SK-N-SH treated with all-trans-retinoic acid at 6 μM for 48 hours (cell line): ENCODE data around the gene DTD1.
A peak's percentile ranks its signal among the peaks of the same experiment; 100 is the strongest.

ENCODE experiments used
- ATAC-seq: fragments of 200-7000 bp; cut with Tn5 transposase; 3 replicates; pipeline ENCODE4 v1.9.1; 2020; ENCODE audit warnings: mild to moderate bottlenecking, moderate library complexity
- ARNTL ChIP-seq: fragments of 450-650 bp; formaldehyde crosslinking; IDR thresholded peaks from 2 replicates; pipeline ENCODE4 v1.5.0; 2020; ENCODE audit warnings: low read depth, mild to moderate bottlenecking, moderate library complexity, borderline replicate concordance
- BACH2 ChIP-seq: fragments of 250-450 bp; sonication (Bioruptor Pico); IDR thresholded peaks from 2 replicates; pipeline ENCODE4 v1.9.0; 2021; ENCODE audit warnings: mild to moderate bottlenecking, borderline replicate concordance
- CREB5 ChIP-seq: fragments of 250-450 bp; sonication (Bioruptor Pico); IDR thresholded peaks from 2 replicates; pipeline ENCODE4 v1.5.1; 2020; ENCODE audit warnings: low read depth, mild to moderate bottlenecking, moderate library complexity
- CSDC2 ChIP-seq: fragments of 250-450 bp; sonication (Bioruptor Pico); IDR thresholded peaks from 2 replicates; pipeline ENCODE4 v1.5.0; 2020; ENCODE audit warnings: mild to moderate bottlenecking, moderate library complexity
- CSRNP3 ChIP-seq: fragments of 250-450 bp; sonication (Bioruptor Pico); IDR thresholded peaks from 2 replicates; pipeline ENCODE4 v1.5.1; 2021; ENCODE audit warnings: mild to moderate bottlenecking, moderate library complexity
- GLIS3 ChIP-seq: fragments of 250-450 bp; sonication (Bioruptor Pico); IDR thresholded peaks from 2 replicates; pipeline ENCODE4 v1.5.0; 2020; ENCODE audit warnings: mild to moderate bottlenecking, moderate library complexity
- ISL1 ChIP-seq: fragments of 250-450 bp; sonication (Bioruptor Pico); IDR thresholded peaks from 2 replicates; pipeline ENCODE4 v2.1.2; 2022; ENCODE audit warnings: mild to moderate bottlenecking, moderate library complexity
- OSR1 ChIP-seq: fragments of 250-450 bp; sonication (Bioruptor Pico); IDR thresholded peaks from 2 replicates; pipeline ENCODE4 v1.8.0; 2022; ENCODE audit warnings: moderate library complexity, mild to moderate bottlenecking, inconsistent platforms
- PATZ1 ChIP-seq: fragments of 250-450 bp; sonication (Bioruptor Pico); IDR thresholded peaks from 2 replicates; pipeline ENCODE4 v1.8.0; 2020; ENCODE audit warnings: mild to moderate bottlenecking, moderate library complexity, borderline replicate concordance
- POU6F1 ChIP-seq: fragments of 250-450 bp; sonication (Bioruptor Pico); IDR thresholded peaks from 2 replicates; pipeline ENCODE4 v1.8.0; 2021; ENCODE audit warnings: low read depth, mild to moderate bottlenecking, moderate library complexity, borderline replicate concordance
- PPARA ChIP-seq: fragments of 250-450 bp; sonication (Bioruptor Pico); IDR thresholded peaks from 2 replicates; pipeline ENCODE4 v1.5.0; 2020; ENCODE audit warnings: mild to moderate bottlenecking, borderline replicate concordance
- RARB ChIP-seq: fragments of 250-450 bp; sonication (Bioruptor Pico); IDR thresholded peaks from 2 replicates; pipeline ENCODE4 v1.8.0; 2021; ENCODE audit warnings: mild to moderate bottlenecking, moderate library complexity
- SNAI2 ChIP-seq: fragments of 250-450 bp; sonication (Bioruptor Pico); IDR thresholded peaks from 2 replicates; pipeline ENCODE4 v1.5.0; 2020; ENCODE audit warnings: mild to moderate bottlenecking, moderate library complexity
- TOX ChIP-seq: fragments of 250-450 bp; sonication (Bioruptor Pico); IDR thresholded peaks from 2 replicates; pipeline ENCODE4 v1.8.0; 2021; ENCODE audit warnings: mild to moderate bottlenecking, moderate library complexity, borderline replicate concordance
- ZC3H10 ChIP-seq: fragments of 250-450 bp; sonication (Bioruptor Pico); IDR thresholded peaks from 2 replicates; pipeline ENCODE4 v1.5.1; 2021; ENCODE audit warnings: mild to moderate bottlenecking, moderate library complexity
- ZFP3 ChIP-seq: fragments of 250-450 bp; sonication (Bioruptor Pico); IDR thresholded peaks from 2 replicates; pipeline ENCODE4 v1.5.0; 2020; ENCODE audit warnings: mild to moderate bottlenecking, moderate library complexity
- ZFP30 ChIP-seq: fragments of 450-650 bp; formaldehyde crosslinking; IDR thresholded peaks from 2 replicates; pipeline ENCODE4 v1.5.0; 2022; ENCODE audit warnings: mild to moderate bottlenecking, moderate library complexity
- ZNF565 ChIP-seq: fragments of 450-650 bp; formaldehyde crosslinking; conservative IDR thresholded peaks from 2 replicates; pipeline ENCODE4 v1.5.0; 2020; ENCODE audit warnings: low read depth, mild to moderate bottlenecking, moderate library complexity
- ZNF70 ChIP-seq: fragments of 450-650 bp; formaldehyde crosslinking; IDR thresholded peaks from 2 replicates; pipeline ENCODE4 v1.5.0; 2020; ENCODE audit warnings: mild to moderate bottlenecking, moderate library complexity
- ZNF8 ChIP-seq: fragments of 450-650 bp; formaldehyde crosslinking; IDR thresholded peaks from 2 replicates; pipeline ENCODE4 v1.5.0; 2020; ENCODE audit warnings: mild to moderate bottlenecking, moderate library complexity

DTD1 gene

GRCh38 chr20:18672834-18673233 is 85.0 kb downstream of the DTD1 start:
- TF ChIP-seq GLIS3 (CRISPR knock-in tag) (no peak), CSRNP3 (no peak), OSR1 (CRISPR knock-in tag) (no peak), TOX (CRISPR knock-in tag) (no peak), ZNF8 (no peak), ZFP3 (no peak), ZC3H10 (CRISPR knock-in tag) (no peak), POU6F1 (CRISPR knock-in tag) (no peak), RARB (CRISPR knock-in tag) (no peak), SNAI2 (CRISPR knock-in tag) (no peak)
- no peak for ATAC-seq

- ATAC-seq, result no peak
- TF ChIP-seq BACH2 (CRISPR knock-in tag) (no peak), ISL1 (no peak), PPARA (no peak)
These were observed 88.5 kb downstream of the DTD1 start for GRCh38 chr20:18676396-18676795.

GRCh38 chr20:18677126-18677525 is 89.3 kb downstream of the DTD1 start:
- ATAC-seq, result no peak

GRCh38 chr20:18678549-18679419 is 90.9 kb downstream of the DTD1 start:
- TF ChIP-seq ISL1, result no peak
- no peak for TF ChIP-seq RARB (CRISPR knock-in tag)
- no peak for TF ChIP-seq POU6F1 (CRISPR knock-in tag)
- TF ChIP-seq OSR1 (CRISPR knock-in tag), result no peak
- TF ChIP-seq ZFP3, result no peak
- no peak for TF ChIP-seq GLIS3 (CRISPR knock-in tag)
- no peak for TF ChIP-seq PPARA
- no peak for TF ChIP-seq ARNTL (CRISPR knock-in tag)
- no peak for TF ChIP-seq PATZ1 (CRISPR knock-in tag)
- TF ChIP-seq ZFP30 (CRISPR knock-in tag), result no peak
- no peak for TF ChIP-seq ZNF565 (CRISPR knock-in tag)
- TF ChIP-seq CREB5 (CRISPR knock-in tag), result no peak
- ATAC-seq, result peak; percentile 16; the same call in 2 of the 3 replicates

More at GRCh38 chr20:18677126-18677525, 89.3 kb downstream of the DTD1 start:
- TF ChIP-seq GLIS3 (CRISPR knock-in tag) (no peak), CREB5 (CRISPR knock-in tag) (no peak), CSDC2 (CRISPR knock-in tag) (no peak), ARNTL (CRISPR knock-in tag) (no peak), ISL1 (no peak), BACH2 (CRISPR knock-in tag) (no peak), TOX (CRISPR knock-in tag) (no peak), ZNF70 (CRISPR knock-in tag) (no peak), SNAI2 (CRISPR knock-in tag) (no peak)
